MM.1S (cell line): Measurements from ENCODE around the gene AOC2.
A peak's percentile ranks its signal among the peaks of the same experiment; 100 is the strongest.

ENCODE experiments used
- DNase-seq: peaks from one replicate; pipeline ENCODE4 v3.0.0-alpha.2; 2015
- H2AFZ ChIP-seq: fragments of 300-600 bp; sonication (generic); 2 replicates; pipeline ENCODE4 v1.6.0; 2016; ENCODE audit warnings: antibody characterized with exemption, low read length
- H3F3A ChIP-seq: fragments of 300-600 bp; sonication (generic); 2 replicates; pipeline ENCODE4 v1.6.1; 2016; ENCODE audit warnings: mild to moderate bottlenecking, antibody characterized with exemption, low read length, moderate library complexity, mixed read lengths; ENCODE audit not compliant: insufficient read depth
- H3K27ac ChIP-seq: fragments of 300-600 bp; sonication (generic); 2 replicates; pipeline ENCODE4 v1.5.1; 2016; ENCODE audit warnings: mild to moderate bottlenecking, low read length
- H3K27me3 ChIP-seq: fragments of 300-600 bp; sonication (generic); replicated peaks from 2 replicates; pipeline ENCODE4 v1.6.0; 2016; ENCODE audit warnings: low read length; ENCODE audit not compliant: insufficient read depth
- H3K36me3 ChIP-seq: fragments of 300-600 bp; sonication (generic); replicated peaks from 2 replicates; pipeline ENCODE4 v1.6.1; 2016; ENCODE audit warnings: mild to moderate bottlenecking, low read length, mixed read lengths; ENCODE audit not compliant: insufficient read depth
- H3K4me1 ChIP-seq: fragments of 300-600 bp; sonication (generic); 2 replicates; pipeline ENCODE4 v1.6.1; 2016; ENCODE audit warnings: low read length, mixed read lengths
- H3K4me2 ChIP-seq: fragments of 300-600 bp; sonication (generic); 2 replicates; pipeline ENCODE4 v1.6.0; 2016; ENCODE audit warnings: low read depth, low read length
- H3K4me3 ChIP-seq: fragments of 300-600 bp; sonication (generic); 2 replicates; pipeline ENCODE4 v1.5.1; 2016; ENCODE audit warnings: low read length, mixed read lengths
- H3K79me2 ChIP-seq: fragments of 300-600 bp; sonication (generic); 2 replicates; pipeline ENCODE4 v1.6.1; 2016; ENCODE audit warnings: mixed run types, low read length, mixed read lengths
- H3K9ac ChIP-seq: fragments of 300-600 bp; sonication (generic); 2 replicates; pipeline ENCODE4 v1.6.1; 2016; ENCODE audit warnings: low read length, mixed read lengths
- H3K9me2 ChIP-seq: fragments of 300-600 bp; sonication (generic); replicated peaks from 2 replicates; pipeline ENCODE4 v1.6.1; 2016; ENCODE audit warnings: mild to moderate bottlenecking, low read length, mixed read lengths; ENCODE audit not compliant: insufficient read depth
- H3K9me3 ChIP-seq: fragments of 300-600 bp; sonication (generic); replicated peaks from 2 replicates; pipeline ENCODE4 v1.6.1; 2016; ENCODE audit warnings: mild to moderate bottlenecking, low read length, mixed read lengths; ENCODE audit not compliant: insufficient read depth
- H4K20me1 ChIP-seq: fragments of 300-600 bp; sonication (generic); 2 replicates; pipeline ENCODE4 v1.6.1; 2016; ENCODE audit warnings: mild to moderate bottlenecking, low read length, moderate library complexity, mixed read lengths; ENCODE audit not compliant: insufficient read depth
- EZH2 ChIP-seq: fragments of 300-600 bp; sonication (generic); optimal IDR thresholded peaks from 2 replicates; pipeline ENCODE3; 2017; ENCODE audit warnings: low read depth, mild to moderate bottlenecking, antibody characterized with exemption, low read length, mixed read lengths
- EZH2phosphoT487 ChIP-seq: fragments of 300-600 bp; sonication (generic); IDR thresholded peaks from 2 replicates; pipeline ENCODE4 v1.6.1; 2018; ENCODE audit warnings: antibody characterized with exemption, low read length
- TF ChIP-seq, protein P1 (sequence below): fragments of 300-600 bp; sonication (generic); IDR thresholded peaks from 2 replicates; pipeline ENCODE4 v1.5.1; 2016; ENCODE audit warnings: antibody characterized with exemption, low read length, mixed read lengths

AOC2 gene

DNA sequence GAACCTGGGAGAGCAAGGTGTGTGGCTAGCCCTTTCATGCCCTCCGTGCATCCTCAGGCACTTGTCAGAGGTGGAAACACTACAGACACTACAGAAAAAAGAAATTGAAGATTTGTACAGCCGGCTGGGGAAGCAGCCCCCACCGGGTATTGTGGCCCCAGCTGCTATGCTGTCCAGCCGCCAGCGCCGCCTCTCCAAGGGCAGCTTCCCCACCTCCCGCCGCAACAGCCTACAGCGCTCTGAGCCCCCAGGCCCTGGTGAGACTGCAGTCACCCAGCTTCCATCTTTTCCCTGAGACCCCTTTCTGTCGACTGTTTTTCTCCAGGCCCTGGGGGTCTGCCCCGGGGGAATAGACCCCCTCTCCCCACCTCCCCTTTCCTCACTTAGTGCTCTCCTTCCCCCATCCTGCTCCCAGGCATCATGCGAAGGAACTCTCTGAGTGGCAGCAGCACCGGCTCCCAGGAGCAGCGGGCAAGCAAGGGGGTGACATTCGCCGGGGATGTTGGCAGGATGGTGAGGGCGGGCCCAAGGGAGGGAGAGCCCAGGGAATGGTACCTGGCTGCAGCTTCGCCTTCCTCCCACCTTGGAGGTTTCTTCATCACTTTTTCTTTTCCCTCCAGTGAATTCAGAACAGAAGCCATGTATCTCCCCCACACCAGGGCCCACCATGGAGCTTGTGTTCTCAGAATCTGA, 48.2 kb upstream of the AOC2 start:
- Histone ChIP-seq H3K9me2 (no peaks in the 10 kb centered on the region), H3K4me2 (no peak overlapping the region), H3K36me3 (no peaks in the 10 kb centered on the region), H3K27me3 (no peaks in the 10 kb centered on the region), H3K79me2 (peaks cover 17% of the 10 kb centered on the region), H3K27ac (no peak overlapping the region), H4K20me1 (no peaks in the 10 kb centered on the region), H3K4me3 (no peak overlapping the region), H3K9me3 (no peaks in the 10 kb centered on the region), H2AFZ (no peak overlapping the region), H3K4me1 (peaks cover 8% of the 10 kb centered on the region; the same call in 1 of the 2 replicates), H3K9ac (no peak overlapping the region), H3F3A (no peaks in the 10 kb centered on the region)
- DNase-seq, result no peak
- no peak for TF ChIP-seq EZH2phosphoT487
- TF ChIP-seq EZH2, result no peak
- TF ChIP-seq, protein P1, sequence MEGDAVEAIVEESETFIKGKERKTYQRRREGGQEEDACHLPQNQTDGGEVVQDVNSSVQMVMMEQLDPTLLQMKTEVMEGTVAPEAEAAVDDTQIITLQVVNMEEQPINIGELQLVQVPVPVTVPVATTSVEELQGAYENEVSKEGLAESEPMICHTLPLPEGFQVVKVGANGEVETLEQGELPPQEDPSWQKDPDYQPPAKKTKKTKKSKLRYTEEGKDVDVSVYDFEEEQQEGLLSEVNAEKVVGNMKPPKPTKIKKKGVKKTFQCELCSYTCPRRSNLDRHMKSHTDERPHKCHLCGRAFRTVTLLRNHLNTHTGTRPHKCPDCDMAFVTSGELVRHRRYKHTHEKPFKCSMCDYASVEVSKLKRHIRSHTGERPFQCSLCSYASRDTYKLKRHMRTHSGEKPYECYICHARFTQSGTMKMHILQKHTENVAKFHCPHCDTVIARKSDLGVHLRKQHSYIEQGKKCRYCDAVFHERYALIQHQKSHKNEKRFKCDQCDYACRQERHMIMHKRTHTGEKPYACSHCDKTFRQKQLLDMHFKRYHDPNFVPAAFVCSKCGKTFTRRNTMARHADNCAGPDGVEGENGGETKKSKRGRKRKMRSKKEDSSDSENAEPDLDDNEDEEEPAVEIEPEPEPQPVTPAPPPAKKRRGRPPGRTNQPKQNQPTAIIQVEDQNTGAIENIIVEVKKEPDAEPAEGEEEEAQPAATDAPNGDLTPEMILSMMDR, result no peak

DNA sequence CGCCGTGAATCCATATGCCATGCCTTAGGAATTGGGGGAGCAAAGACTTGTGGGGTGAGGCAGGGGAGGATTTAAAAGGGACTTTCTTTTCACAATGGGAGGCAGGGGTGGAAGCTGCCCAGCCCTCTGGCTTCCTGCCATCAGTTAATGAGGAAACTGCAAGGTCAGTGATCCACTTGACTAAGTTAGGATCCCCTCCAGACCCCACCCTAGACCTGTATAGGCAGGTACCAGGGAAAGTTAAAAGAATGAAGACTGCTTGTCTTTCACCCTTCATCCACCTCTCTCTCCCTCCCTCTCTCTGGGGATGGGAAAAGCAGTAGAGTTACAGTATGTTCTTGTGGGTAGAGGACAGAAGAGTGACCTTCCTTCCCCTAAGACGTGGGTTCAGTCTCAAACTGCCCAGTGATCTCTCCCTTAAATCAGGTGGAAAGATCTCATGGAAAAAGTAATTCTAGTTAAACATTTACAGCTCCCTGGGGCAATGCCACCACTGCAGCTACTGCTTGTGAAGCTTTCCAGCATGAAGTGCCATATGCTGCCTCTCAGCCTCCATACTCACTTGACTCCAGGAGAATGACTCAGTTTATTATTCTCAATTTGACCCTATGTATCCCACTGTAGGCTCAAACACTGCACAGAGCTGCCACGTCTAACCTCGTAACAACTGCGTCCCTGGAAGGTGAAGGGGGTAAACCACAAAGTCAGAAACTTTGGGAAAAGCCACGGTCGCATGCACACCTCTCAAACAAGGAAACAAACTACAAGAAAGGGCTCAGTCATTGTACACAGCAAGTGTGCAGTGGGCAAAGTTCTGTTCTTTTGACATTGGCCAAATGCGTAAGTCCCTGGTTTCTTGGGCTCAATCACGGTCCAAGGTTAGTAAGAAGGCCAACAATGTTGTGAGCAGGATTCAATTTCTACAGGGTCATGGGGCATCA, 47.0 kb upstream of the AOC2 start:
- DNase-seq, result no peak
- Histone ChIP-seq H2AFZ (no peak overlapping the region), H3K36me3 (no peaks in the 10 kb centered on the region), H3K4me2 (peak overlapping the region; percentile 79), H3K79me2 (peaks cover 17% of the 10 kb centered on the region), H3K4me1 (peaks cover 8% of the 10 kb centered on the region; the same call in 1 of the 2 replicates), H3F3A (no peaks in the 10 kb centered on the region), H3K9ac (peak overlapping the region; percentile 69; the same call in 1 of the 2 replicates), H3K9me2 (no peaks in the 10 kb centered on the region), H3K4me3 (peak overlapping the region; percentile 79), H3K27me3 (no peaks in the 10 kb centered on the region), H3K27ac (no peak overlapping the region), H4K20me1 (no peaks in the 10 kb centered on the region), H3K9me3 (no peaks in the 10 kb centered on the region)
- no peak for TF ChIP-seq EZH2
- no peak for TF ChIP-seq EZH2phosphoT487
- TF ChIP-seq, protein P1, result no peak

DNA sequence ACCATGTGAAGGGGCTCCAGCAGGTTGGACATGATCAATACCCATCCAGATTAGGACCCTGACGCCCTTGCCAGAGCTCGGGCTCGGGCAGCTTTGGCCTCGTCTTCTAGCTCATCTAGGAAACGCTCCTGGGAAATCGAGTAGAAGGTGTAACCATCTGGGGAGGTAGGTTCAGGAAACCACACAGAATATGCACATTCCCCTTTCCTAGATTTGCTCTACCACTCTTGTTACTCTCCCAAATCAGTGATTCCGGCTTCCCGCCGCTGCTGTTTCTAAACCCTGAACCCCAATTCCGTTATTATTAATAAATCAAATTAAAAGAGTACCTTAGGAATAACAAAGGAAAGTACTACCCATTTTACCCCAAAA, 46.4 kb upstream of the AOC2 start:
- Histone ChIP-seq H2AFZ (peak overlapping the region; percentile 89), H3K27ac (no peak overlapping the region)
- TF ChIP-seq EZH2phosphoT487 (no peak), EZH2 (no peak)
- TF ChIP-seq, protein P1, result no peak

More for the DNA sequence above, 46.4 kb upstream of the AOC2 start:
- no peaks in the 10 kb centered on the region for H3K9me3 ChIP-seq
- DNase-seq, result no peak
- no peaks in the 10 kb centered on the region for H3K9me2 ChIP-seq
- no peaks in the 10 kb centered on the region for H3F3A ChIP-seq
- peaks cover 8% of the 10 kb centered on the region; the same call in 1 of the 2 replicates for H3K4me1 ChIP-seq
- no peaks in the 10 kb centered on the region for H3K36me3 ChIP-seq
- H3K79me2 ChIP-seq, result peaks cover 17% of the 10 kb centered on the region
- no peaks in the 10 kb centered on the region for H3K27me3 ChIP-seq
- H3K4me2 ChIP-seq, result peak overlapping the region; percentile 79
- H3K9ac ChIP-seq, result peak overlapping the region; percentile 69
- H4K20me1 ChIP-seq, result no peaks in the 10 kb centered on the region
- H3K4me3 ChIP-seq, result peak overlapping the region; percentile 79
